HFFc6 (cell line): ENCODE measurements around the gene WFDC6. TPM values are rescaled to one million over a fixed set of nuclear protein-coding genes. Genes with fewer than 3 reads are reported as not detected.

Experiments used
- DNase-seq: peaks from one replicate; pipeline ENCODE4 v3.0.0-alpha.2; 2018
- H3K27ac Mint-ChIP-seq: 2 replicates; pipeline ENCODE4 v1.8.0; 2020; ENCODE audit warnings: mild to moderate bottlenecking, mixed read lengths
- H3K27me3 Mint-ChIP-seq: 2 replicates; pipeline ENCODE4 v1.8.0; 2021; ENCODE audit warnings: mild to moderate bottlenecking, moderate library complexity, mixed read lengths; ENCODE audit not compliant: insufficient read depth
- H3K36me3 Mint-ChIP-seq: 2 replicates; pipeline ENCODE4 v1.8.0; 2021; ENCODE audit warnings: low read depth, mixed read lengths
- H3K4me1 Mint-ChIP-seq: 2 replicates; pipeline ENCODE4 v1.8.0; 2020; ENCODE audit warnings: low read depth, mixed read lengths
- H3K4me3 Mint-ChIP-seq: 2 replicates; pipeline ENCODE4 v1.8.0; 2020; ENCODE audit warnings: mild to moderate bottlenecking, moderate library complexity, mixed read lengths
- H3K9me3 Mint-ChIP-seq: 2 replicates; pipeline ENCODE4 v1.8.0; 2020; ENCODE audit warnings: mild to moderate bottlenecking, mixed read lengths
- CTCF ChIP-seq: fragments of 200-600 bp; sonication (generic); IDR thresholded peaks from 2 replicates; pipeline ENCODE4 v1.5.0; 2021; ENCODE audit warnings: antibody characterized with exemption, mild to moderate bottlenecking
- total RNA-seq, 6 experiments: library from RNA; stranded (reverse); fragmentation: NEBNext Ultra II Directional; extraction: Animal tissue kit (Norgen Biotek cat#: 25700); gene quantifications; 2 replicates in 1 of 6; 3 replicates in 5 of 6; pipeline ENCODE4 v1.2.3, GENCODE V29; 2021

WFDC6 gene
- total RNA-seq, 6 experiments from 2014 or later, result not detected

GRCh38 chr20:45545754-45546453, 6.6 kb upstream of the WFDC6 start:
- H3K27me3 Mint-ChIP-seq, result peaks cover 11% of the 10 kb centered on the region
- no peak overlapping the region for H3K27ac Mint-ChIP-seq
- no peak overlapping the region for H3K4me3 Mint-ChIP-seq

GRCh38 chr20:45545351-45545750, 6.1 kb upstream of the WFDC6 start:
- no peak overlapping the region for H3K4me3 Mint-ChIP-seq
- no peak for TF ChIP-seq CTCF
- no peaks in the 10 kb centered on the region for H3K9me3 Mint-ChIP-seq
- no peaks in the 10 kb centered on the region for H3K4me1 Mint-ChIP-seq
- no peak overlapping the region for H3K27ac Mint-ChIP-seq
- peaks cover 11% of the 10 kb centered on the region for H3K27me3 Mint-ChIP-seq
- H3K36me3 Mint-ChIP-seq, result no peaks in the 10 kb centered on the region
- DNase-seq, result no peak

More at GRCh38 chr20:45545754-45546453, 6.6 kb upstream of the WFDC6 start:
- Mint-ChIP-seq H3K9me3 (no peaks in the 10 kb centered on the region), H3K4me1 (no peaks in the 10 kb centered on the region), H3K36me3 (no peaks in the 10 kb centered on the region)
- DNase-seq, result peak; percentile 14
- TF ChIP-seq CTCF, result peak; percentile 60

GRCh38 chr20:45538209-45538799, 978 bp downstream of the WFDC6 start:
- no peak overlapping the region for H3K27ac Mint-ChIP-seq
- H3K36me3 Mint-ChIP-seq, result no peaks in the 10 kb centered on the region
- no peak; the same call in 1 of the 2 replicates for TF ChIP-seq CTCF
- peaks cover 4% of the 10 kb centered on the region; the same call in 1 of the 2 replicates for H3K4me1 Mint-ChIP-seq
- H3K9me3 Mint-ChIP-seq, result no peaks in the 10 kb centered on the region
- no peak overlapping the region for H3K4me3 Mint-ChIP-seq
- H3K27me3 Mint-ChIP-seq, result peaks cover 8% of the 10 kb centered on the region; the same call in 1 of the 2 replicates
- DNase-seq, result peak; percentile 14

GRCh38 chr20:45527294-45527693, 12.0 kb downstream of the WFDC6 start:
- Mint-ChIP-seq H3K36me3 (no peaks in the 10 kb centered on the region), H3K27ac (no peak overlapping the region), H3K4me1 (no peaks in the 10 kb centered on the region), H3K27me3 (peaks cover 25% of the 10 kb centered on the region), H3K4me3 (no peak overlapping the region), H3K9me3 (no peaks in the 10 kb centered on the region)
- DNase-seq, result no peak
- TF ChIP-seq CTCF, result no peak

- Mint-ChIP-seq H3K36me3 (no peaks in the 10 kb centered on the region), H3K4me1 (no peaks in the 10 kb centered on the region), H3K9me3 (no peaks in the 10 kb centered on the region), H3K27ac (no peak overlapping the region), H3K4me3 (no peak overlapping the region), H3K27me3 (peaks cover 20% of the 10 kb centered on the region)
- DNase-seq, result no peak
- TF ChIP-seq CTCF, result no peak
Observed at GRCh38 chr20:45523821-45524220, 15.5 kb downstream of the WFDC6 start.
